NCI-H2107 treated with DMSO at 0.1 percent for 48 hours (cell line): Measurements from ENCODE around the gene CLEC9A.

Experiments
- DNase-seq: peaks from one replicate; lab custom pipeline; 2025; ENCODE audit not compliant: unreplicated experiment; lab: John Stamatoyannopoulos, UW

The CLEC9A gene

DNA sequence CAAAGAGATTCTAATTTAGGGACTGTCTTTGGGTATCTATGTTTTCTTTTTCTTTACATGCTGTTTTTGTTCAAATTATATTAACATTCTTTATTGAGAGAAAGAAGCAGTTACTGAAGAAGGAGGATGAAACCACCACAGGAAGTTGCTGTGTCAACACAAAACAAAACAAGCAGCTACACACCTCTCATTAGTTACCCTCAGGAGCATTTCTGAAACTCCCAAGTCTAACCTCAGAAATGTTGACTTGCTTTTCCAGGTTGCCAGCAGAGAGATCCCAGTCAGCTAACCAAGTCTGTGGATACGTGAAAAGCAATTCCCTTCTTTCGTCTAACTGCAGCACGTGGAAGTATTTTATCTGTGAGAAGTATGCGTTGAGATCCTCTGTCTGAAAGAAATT, 34.8 kb downstream of the CLEC9A start:
- DNase-seq, result no peak

DNA sequence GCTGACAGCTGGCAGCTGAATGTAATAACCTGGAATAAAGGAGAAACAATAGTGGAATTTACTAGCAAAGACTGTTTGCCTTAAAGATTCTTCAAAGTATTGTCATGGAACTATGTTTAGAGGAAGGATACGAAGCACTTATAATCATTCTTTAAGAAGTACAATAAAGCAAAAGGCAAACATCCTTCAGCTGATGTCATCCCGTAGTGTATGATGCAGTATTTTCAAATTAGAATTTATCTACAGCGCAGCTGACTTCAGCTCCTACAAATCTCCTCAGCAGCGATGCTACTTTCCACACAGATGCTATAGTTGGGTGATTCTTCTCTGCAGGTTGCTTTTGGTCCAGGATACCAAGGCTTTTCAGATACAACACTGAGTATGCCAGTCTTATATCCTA, 36.8 kb downstream of the CLEC9A start:
- DNase-seq, result no peak

DNA sequence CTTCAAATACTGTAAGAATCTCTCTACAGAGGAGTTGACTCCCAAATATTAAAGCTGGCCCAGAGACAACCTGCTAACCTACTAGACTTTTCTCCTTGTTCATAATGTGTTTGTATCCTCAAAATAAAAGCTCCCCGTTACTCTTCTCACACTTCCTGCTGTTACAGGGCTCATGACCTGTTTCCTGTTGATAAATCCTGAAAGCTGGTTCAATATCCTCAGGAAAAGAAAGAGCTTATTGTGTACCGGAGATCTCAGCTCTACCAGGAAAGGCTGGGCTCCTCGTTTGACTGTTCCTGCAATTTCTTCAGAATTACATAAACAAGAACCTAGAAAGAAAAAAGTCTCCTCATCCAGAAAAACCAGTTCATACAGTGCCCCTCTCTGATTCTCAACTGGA, 37.5 kb downstream of the CLEC9A start:
- no peak for DNase-seq

DNA sequence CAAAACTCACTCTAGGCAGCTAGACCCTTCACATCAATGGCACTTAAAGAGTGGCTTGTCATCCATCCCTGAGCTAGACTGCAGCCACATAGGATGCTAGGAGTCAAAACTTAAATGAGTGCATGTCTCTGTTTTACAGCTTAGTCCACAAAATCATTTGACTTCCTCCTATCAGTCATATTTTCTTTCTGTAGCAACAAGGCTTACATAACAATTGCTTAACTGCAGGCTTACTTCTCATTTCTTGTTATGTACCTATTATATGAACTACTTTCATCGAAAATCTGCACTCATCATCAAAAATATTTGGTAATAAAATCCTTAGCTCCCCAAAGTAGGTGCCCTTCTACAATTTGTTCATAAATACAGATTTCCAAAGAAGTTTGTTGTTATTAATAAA, 38.2 kb downstream of the CLEC9A start:
- DNase-seq, result no peak

DNA sequence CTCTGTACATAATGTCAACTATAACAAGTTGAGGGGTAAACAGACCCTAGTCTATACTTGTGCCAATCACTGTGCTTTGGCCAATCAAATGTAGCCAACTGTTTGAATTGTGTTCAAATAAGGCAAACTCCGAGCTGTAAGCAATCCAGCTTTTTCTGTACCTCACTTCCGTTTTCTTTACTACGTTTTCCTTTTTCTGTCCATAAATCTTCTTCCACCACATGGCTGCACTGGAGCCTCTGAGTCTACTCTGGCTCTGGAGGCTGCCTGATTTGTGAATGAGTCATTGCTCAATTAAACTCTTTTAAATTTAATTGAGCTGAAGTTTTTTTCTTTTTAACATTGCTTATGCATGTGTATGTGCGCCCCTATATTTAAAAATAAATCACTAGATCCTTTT, 38.6 kb downstream of the CLEC9A start:
- DNase-seq, result no peak

DNA sequence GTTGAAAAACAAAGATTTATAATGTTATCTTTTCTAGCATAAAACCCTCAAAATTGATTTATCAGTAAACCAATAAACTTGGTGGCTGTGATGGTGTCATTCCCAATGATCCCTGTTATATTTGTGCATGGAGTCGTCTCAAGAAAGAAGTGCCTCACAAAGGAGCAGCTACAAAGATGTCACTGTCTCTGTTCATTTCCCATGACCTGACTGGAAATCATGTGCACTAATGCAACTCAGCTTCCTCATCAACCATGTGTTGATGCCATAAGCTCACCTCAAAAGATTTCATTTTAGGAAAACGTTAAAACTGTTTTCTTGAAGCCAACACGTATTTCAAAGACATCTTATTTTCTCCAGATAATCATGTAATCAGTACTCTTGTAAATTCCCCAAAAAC, 39.5 kb downstream of the CLEC9A start:
- DNase-seq, result no peak

DNA sequence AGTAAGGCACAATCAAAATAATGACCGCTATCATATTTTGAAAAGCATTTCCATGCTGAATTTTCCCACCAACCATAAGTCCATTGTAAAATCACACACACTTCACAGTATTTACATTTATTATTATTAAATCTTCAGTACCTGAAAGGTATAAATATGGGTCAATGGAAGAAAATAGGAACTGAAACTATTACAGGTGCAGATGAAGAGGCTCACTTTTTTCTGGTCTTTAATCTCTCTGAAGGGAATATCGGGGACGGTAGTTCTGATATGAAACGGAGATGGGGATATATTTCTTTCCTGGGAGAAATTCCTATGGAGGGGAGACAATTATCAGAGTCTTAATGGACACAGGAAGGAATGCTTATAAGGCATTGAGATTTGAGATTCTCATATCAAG, 39.9 kb downstream of the CLEC9A start:
- no peak for DNase-seq

DNA sequence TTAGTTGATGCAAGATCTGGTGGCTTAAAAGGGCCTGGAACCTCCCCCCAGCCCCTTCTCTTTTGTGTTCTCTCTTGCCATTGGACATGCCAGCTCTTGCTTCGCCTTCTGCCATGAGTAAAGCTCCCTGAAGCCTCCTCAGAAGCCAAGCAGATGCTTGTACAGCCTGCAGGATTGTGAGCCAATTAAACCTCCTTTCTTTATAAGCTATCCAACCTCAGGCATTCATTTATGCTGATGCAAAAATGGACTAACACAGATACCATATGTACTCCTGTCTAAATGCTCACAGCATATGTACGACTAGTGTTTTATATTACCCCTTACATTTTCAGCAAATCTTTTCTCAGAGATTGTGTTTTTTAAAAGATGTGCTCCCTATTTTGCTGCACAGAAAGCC, 41.6 kb downstream of the CLEC9A start:
- no peak for DNase-seq

DNA sequence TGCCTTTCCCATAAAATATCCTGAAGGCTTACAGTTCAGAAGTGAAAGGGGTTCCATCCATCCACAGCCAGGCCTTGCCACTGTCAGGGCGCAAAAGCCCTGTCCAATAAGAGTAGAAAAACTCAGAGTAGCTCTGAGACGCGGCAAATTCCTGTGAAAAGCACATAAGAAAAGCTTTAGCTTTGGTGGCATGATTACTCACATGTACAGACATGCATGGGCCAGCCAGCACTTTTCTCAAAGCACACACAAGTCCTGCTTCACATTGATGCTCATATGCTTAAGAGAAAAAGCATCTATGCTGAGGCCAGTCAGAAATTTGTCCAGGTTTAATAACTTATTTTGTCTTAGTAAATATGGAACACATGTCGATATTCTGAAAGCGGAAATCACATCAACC, 42.8 kb downstream of the CLEC9A start:
- no peak for DNase-seq

DNA sequence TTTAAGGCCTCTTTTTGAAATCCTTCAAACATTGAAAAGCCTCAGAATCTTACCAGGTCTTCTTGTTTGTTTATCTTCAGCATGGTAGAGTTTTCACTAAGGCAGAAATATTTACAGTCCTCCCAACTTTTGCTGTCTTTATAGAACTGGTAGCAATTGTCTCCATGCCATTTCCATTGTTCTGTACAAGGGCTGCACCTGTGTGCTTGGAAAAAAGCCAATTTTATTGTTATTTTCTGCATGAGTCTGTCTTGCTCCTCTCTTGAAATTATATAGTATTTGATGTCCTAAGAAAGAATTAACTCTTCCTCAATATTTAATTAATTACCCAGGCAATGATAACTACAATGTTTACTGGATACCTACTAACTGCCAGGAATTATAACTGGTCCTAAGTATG, 45.0 kb downstream of the CLEC9A start:
- no peak for DNase-seq

DNA sequence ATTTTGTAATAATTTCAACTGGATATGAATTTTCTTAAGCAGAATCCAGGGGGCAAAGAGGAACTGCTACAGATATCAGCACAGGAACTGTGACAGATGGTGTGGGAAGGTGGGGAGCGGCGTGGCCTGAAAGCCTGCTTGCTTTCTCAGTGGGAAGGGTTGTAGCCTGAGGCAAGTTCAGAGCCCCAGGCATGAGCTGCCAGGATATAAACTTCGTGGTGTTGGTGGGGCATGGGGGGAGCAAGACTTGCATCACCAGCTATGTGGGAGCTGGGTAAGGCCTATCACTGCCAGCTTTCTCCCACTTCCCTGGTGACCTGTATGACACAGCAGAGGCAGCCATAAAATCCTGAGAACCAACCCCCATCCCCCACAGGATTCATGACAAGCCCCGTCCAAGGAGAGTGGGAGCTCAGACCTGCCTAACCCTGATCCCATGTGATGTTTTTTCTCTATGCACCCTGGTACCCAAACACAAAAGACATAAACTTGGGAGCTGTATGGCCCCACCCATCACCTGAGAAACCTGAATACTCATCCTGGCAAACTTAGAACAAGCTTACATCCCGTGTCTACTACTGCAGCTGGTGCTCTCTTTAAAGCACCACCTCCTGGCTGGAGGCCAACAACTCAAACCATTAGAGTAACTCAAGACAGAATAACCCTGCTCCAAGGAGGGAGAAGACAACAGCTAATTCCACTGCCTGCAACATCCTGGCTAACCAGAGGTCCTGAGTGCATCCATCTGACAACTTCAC, 51.8 kb downstream of the CLEC9A start:
- DNase-seq, result no peak

DNA sequence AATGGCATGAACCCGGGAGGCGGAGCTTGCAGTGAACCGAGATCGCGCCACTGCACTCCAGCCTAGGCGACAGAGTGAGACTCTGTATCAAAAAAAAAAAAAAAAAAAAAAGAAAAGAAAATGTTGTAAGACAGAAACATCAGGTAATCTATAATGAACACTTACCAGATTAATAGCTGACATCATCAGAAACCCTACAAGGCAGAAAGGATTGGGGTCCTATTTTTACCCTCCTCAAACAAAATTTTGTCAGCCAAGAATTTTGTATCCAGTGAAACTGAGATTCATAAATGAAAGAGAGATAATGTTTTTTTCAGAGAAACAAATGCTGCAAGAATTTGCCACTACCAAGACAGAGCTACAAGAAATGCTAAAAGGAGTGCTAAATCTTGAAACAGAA, 54.3 kb downstream of the CLEC9A start:
- DNase-seq, result no peak

DNA sequence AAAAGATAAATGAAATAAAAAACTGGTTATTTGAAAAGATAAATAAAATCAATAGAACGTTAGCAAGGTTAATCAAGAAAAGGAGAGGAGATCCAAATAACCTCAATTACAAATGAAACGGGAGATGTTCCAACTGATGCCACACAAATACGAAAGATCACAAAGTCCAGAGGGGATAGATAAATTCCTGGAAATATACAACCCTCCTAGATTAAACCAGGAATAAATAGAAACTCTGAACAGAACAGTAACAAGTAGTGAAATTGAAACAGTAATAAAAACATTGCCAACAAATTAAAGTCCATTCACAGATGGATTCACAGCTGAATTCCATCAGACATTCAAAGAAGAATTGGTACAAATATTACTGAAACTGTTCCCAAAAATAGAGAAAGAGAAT, 55.9 kb downstream of the CLEC9A start:
- no peak for DNase-seq

DNA sequence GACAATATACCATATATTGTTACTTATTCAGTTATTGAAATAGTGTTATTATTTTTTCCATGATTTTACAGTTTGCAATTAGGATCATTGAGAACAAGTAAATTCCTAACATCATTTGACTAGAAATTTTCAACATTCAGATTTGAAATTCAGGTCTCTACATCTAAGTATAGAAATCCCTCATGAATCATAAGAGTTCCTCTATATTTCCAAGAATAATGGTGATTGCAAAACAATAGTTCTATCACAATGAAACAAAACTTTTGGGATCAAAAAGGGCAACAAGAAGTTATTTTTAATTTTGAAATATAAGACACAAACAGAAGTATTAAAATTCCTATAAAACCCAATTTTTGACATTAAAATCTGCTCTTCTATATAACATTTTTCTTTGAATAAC, 57.5 kb downstream of the CLEC9A start:
- no peak for DNase-seq

DNA sequence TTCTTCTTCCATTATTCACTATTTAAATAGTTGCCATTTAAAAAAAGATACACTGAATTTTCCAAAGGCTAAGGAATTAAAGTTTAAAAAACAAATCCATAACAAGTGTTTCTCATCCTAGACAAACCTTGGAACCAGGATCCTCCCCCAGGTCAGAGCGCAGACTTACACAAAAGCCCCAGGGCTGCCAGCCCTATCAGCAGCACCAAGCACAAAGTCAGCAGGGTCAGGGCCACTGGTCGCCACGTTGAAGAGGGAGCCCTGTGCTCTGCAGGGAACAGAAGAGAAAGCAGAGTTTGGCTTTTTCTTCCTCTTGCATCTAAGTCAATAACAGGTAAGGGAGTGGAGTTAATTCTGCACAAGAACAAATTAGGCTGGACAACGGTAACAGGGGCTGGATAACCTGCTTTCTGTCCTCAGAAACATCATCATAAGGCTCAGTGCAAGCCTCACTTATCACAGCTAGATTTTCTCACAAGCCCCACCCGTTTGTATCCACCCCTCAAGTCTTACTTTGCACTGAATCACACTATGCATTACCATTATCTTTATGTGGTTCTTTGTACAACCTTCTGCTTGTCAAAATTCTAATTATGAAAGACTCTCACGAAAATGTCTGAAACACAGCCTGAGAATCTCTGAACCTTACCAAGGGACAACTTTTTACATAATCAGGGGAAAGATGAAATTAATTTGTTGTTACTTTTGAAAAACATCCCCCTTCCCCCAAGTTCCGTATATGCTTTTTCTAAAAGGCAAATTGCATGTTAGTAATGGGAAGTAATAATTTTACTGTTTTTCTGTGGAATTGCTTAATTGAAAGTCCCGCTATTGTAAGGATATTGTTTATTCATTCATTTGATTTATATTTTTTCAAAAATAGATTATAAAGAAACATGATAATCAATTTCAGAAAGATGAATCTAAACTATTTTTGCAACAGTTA, 58.7 kb downstream of the CLEC9A start:
- no peak for DNase-seq

DNA sequence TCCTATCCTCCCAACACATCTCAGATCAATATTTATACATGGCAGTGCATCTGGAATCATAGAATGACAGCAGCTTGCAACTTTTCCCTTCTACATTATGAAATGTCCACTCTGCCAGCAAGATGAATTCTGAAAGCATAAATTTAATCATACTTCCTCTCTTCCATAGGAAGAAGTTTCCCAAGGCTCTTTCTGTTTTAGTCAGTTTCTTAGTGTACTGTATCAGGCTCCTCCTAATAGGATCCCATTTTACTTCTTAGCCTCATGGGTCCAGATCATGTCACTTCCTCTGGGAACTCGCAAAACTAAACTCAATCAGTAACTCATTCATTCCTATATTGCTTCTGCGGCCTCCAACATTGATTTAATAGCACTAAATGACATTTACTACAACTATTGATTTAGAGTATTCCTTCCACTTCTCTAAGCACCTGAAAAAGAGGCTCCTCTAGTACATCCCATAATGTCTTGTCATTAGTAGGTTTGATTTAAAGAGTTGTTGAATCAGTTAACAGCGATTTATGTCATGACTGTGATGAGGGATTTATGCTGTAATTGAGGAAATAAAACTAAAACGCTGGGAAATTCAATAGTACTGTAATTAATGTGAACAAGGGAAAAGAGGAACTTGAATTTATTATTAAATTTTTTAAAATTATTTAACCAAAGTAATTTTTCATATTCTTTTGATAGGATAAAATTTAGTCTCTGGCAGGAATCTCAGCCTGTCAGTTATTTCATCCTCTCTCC, 64.3 kb downstream of the CLEC9A start:
- DNase-seq, result no peak

DNA sequence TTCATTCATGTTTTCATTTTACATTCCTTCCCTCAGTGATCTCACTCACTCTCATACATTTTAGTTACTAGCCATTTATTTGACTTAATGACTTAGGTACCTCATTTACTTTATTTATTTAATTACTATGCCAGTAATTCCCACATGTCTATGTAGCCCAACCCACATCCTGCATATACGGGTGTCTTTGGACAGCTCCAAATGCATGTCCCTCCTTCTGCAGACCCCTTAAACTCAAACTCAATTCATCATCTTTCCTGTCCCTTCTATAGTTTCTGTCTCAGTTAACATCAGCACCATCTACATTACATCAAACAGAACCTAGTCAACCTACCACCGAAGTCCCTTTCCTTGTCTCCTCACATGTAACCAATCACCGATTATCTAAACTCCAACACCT, 65.5 kb downstream of the CLEC9A start:
- no peak for DNase-seq

DNA sequence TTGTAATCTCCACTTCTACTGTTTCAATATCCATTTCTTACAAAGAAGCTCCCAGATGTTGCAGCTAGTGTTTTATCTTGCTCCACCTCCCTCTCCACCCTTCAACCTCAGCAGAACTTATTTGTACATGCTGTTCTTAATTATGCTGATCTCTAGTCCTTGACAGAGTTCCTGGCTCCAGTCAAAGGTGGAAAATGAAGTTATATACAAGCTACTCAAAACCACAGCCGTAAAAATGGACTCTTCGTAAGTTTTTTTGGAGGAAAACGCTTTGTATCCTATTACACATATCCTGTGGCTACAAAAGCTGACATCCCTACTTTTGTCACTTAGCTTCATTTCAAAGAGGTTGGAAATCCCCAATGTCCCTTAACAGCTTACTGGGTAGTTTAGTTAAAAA, 67.0 kb downstream of the CLEC9A start:
- no peak for DNase-seq

DNA sequence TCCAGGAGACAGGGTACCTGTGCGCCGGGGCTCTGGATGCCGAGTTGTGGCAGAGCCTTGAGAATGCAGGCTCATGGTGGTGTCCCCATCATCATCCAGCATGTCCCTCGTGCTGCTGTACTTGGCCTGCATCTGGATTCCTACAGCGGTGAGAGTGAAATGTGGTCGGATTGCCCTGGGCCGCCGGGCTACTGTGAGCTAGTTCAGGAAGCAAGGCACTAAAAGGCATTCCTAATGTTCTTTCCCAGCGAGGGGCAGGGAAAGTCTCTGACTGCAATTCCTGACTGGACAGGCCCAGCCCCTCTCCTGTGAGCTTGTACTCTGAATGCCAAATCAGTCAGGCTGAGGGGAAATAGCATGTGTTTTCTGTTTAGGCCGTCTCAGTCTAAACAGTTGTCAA, 68.3 kb downstream of the CLEC9A start, which contains the start of gene CLEC1A:
CLEC1A (minus strand) TSS at position 195 of the 400 bp plus-strand sequence; CDS start at position 132, 63 bp downstream.
- DNase-seq, result no peak

DNA sequence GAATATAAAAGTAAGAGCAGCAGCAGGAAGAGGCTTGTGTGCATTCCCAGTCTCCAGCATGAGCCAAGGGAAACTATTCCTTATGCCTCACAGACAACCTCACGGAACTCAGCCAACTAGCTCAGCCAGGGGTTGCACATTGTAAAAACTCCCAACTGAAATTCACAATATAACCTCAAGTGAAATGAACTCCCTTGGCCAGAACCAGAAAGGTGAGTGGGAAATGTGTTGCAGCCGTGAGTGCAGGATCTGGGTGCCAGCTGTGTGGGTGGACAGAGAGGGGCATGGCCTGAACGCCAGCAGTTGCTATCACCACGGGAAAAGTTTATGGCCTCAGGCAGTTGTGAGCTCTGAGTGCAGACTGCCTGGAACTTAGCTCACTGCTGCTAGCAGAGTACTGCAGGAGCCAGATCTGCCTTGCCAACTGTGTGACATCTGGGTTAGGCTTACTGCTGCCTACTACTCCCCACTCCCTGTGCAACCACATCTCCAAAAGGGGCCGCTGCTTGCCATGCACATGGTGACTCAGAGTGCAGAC, 70.6 kb downstream of the CLEC9A start:
- DNase-seq, result no peak

DNA sequence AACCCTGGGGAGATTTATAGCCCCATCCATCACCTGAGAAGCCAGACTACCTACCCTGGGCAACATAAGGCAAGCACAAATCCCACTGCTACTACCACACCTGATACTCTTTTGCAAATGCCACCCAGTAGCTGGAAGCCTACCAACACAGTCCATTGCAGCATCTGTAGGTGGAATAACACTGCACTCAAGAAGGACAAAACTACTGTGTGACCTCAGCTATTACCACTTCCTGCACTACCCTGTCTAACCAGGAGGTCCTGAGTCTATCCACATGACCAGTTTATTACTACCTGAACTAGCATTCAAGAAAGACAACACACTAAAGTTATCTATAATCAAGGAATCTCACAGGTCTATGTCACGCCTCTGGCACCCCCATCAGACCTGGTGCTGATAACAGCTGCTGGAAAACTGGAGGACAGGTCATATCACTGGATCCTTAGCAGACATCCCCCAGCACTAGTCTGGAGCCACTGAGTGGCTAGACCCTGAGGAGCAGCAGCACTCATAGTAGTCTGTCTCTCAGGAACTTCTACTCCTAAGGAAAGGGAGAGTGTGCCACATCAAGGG, 71.3 kb downstream of the CLEC9A start:
- DNase-seq, result no peak
